HK-2 (cell line): Measurements from ENCODE around the gene MRPL54.

ENCODE experiments used
- DNase-seq: peaks from one replicate; pipeline ENCODE4 v3.0.0-alpha.2; 2018; ENCODE audit not compliant: unreplicated experiment

MRPL54 gene

DNA sequence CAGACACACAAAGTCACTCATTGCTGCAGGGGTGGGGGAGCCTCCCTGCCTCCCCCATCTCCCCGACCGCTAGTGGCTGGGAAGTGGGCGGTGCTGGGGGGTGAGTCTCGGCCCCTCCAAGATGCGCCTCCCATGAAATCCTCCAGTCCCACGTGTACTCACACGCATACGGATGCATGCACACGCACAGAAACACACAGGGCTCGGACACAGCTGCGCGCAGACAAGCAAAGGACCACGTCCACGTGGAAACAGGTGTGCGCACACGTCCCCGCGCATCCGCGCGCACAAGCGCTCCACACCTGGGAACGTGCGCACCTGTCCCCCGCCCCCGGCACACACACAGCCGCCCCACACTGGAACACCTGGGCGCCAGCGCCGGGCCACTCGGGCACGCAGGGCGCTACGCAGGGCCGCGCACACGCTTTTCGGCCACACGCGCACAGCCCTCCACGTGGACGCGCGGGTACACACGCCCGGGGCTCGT lies 23.0 kb downstream of the MRPL54 start:
- DNase-seq, result no peak

- DNase-seq, result no peak
These were observed 23.7 kb downstream of the MRPL54 start, which contains the start of gene MATK for GRCh38 chr19:3785938-3786824. TSS of gene MATK (minus strand) at chr19:3786381. CDS start at chr19:3785135, 1,246 bp downstream.

GRCh38 chr19:3788996-3789778 lies 26.7 kb downstream of the MRPL54 start:
- DNase-seq, result no peak

DNA sequence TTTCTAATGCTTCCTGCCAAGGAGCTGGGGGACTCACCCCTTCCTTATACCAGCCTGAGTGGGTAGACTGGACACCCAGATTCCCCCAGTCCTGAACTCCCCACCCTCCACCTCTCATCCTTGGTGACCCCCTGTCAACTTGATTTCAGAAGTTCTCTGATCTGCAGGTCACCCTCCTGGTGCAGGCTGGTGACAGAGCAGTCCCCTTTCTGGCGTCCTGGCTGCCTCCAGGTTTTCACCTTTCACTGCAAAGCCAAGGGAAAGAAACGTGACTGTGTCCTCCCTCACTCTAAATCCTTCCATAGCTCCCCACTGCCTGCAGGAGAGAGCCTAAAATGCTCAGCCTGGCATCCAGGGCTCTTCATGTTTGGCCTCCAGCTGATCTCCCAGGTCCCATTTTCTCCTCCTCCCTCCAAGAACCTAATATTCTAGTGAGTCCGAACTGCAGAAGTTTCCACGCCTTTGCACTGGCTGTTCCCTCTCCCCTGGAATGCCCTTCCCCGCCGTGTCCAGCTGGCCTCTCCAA lies 27.8 kb downstream of the MRPL54 start:
- no peak for DNase-seq

GRCh38 chr19:3790941-3791340 lies 28.5 kb downstream of the MRPL54 start:
- no peak for DNase-seq

- no peak for DNase-seq
These were observed 29.6 kb downstream of the MRPL54 start for GRCh38 chr19:3792114-3792513.

DNA sequence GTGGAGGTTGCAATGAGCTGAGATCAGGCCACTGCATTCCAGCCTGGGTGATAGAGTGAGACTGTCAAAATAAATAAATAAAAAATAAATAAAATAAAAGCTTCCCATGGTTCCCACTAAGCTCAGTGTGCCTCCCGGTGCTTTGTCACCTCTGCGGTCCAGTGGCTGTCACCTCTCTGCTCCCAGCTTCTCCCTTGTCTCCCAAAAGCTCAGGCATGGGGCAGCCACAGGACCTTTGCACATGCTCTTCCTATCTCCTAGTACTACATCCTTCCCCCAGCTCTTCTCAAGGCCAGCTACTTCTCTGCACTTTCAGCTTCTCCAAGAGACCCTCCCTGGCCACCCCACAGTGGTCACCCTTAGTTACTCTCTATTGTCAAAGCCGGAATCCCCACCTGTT lies 31.3 kb downstream of the MRPL54 start:
- DNase-seq, result no peak

DNA sequence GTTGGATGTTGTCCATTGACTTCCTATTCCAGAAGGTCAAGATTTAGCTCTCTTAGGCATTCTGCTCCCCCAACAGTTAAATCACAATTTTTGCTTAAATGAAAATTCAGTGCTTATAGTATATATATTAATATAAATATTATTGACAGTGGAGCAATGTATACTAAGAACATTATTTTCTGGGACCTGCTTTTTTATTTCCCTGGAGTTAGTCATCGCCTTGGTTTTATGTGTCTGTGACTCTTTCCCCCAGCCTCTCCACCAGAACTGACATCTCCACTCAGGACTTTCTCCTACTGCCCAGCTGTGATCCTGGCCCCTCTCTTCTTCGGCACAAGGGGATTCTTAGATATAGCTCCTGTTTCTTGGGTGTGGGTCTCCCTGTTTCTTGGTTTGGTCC lies 33.9 kb downstream of the MRPL54 start:
- no peak for DNase-seq

DNA sequence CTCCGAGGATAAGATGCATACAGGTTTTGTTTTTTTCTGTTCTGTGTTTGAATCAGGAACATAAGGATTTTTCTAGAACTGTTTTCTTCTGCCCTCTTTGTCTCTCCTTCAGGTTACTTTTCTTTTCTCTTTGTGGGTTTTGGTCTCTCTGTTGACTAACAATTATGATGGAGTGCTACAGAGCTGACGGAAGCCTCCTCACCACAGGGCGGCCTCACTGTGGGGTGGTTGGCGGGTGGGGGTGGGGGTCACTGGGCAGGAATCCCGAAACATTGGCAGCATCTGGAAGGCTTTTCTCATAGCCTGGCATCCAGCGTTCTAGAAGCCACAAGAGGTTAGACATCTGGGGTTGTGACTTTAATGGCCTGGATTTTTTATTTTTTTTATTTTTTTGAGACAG lies 35.7 kb downstream of the MRPL54 start:
- no peak for DNase-seq

GRCh38 chr19:3800996-3801395 lies 38.5 kb downstream of the MRPL54 start:
- no peak for DNase-seq

GRCh38 chr19:3801412-3802096 lies 39.1 kb downstream of the MRPL54 start:
- no peak for DNase-seq

DNA sequence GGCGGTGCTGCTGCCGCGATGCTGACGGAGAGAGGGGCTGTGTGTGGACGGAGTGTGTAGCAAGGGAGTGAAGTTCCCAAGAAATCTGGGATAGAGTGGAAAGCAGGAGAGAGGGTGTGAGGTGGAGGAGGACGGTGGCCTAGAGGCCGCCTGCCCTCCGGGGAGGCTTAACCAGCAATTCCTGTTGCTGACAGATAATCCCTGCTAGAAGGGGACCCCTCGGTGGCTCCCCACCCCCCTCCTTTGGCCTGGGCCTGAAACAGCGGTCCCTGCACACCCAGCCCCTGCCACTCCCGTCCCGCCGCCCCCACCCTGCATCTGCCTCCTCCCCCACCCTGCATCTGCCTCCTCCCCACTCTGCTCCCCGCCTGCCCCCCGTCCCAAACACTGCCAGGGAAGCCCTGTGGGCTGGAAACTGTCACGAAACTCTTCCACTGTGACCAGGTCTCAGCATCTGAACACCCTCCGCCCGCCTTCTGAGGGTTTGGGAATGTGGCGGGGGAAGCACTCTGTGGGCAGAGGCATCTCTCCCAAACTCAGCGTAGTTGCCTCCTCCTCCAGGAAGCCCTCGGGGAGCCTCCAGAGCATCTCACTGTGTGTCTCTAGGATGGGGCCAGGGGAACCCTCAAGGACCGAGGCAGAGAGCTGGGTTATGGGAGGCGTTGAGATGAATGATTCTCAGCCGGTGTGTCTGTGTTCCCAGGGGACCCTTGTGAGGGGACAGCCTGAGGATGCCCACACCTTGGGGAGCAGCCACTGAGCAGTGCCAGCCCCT lies 40.8 kb downstream of the MRPL54 start:
- no peak for DNase-seq

- DNase-seq, result no peak
These were observed 41.5 kb downstream of the MRPL54 start for GRCh38 chr19:3803986-3804385.

GRCh38 chr19:3804429-3804828 lies 41.9 kb downstream of the MRPL54 start:
- no peak for DNase-seq

GRCh38 chr19:3805859-3806258 lies 43.4 kb downstream of the MRPL54 start:
- no peak for DNase-seq

DNA sequence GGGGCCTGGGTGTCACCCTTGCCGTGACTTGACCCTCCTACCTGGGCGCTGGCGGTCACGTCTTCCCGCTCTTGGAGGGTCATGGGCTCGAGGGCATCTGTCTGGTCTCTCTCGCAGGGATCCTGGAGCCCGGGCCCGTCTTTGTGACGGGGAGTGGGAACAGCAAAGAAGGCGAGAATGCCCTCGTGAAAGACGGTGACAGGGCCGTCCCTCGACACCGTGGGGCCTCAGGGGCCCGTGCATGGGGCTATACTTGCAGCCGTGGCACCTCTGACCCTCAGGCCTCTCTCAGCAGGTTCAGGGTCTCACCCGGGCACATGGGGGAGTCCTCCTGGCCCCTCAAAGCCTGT lies 44.6 kb downstream of the MRPL54 start:
- no peak for DNase-seq

DNA sequence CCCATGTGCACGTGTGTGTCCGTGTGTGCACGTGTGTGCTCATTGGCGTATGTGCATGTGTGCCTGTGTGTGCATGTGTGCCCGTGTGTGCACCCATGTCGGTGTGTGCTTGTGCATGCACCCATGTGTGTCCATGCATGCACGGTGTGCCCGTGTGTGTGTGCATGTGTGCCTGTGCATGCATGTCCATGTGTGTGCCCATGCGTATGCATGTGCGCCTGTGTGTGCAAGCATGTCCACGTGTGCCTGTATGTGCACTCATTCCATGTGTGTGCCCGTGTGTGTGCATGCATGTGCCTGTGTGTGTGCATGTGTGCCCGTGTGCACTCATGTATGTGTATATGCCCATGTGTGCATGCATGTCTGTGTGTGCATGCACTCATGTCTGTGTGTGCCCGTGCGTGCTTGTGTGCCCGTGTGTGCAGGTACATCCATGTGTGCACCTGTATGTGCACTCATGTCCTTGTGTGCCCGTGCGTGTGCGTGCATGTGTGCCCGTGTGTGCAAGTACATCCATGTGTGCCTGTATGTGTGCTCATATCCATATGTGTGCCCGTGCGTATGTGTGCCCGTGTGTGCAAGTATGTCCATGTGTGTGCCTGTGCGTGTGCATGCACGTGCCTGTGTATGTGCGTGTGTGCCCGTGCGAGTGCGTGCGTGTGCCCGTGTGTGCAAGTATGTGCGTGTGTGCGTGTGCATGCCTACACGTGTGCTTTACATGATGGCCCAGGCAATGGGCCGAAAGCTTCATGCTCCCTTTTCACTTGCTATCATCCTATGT lies 45.3 kb downstream of the MRPL54 start:
- no peak for DNase-seq

DNA sequence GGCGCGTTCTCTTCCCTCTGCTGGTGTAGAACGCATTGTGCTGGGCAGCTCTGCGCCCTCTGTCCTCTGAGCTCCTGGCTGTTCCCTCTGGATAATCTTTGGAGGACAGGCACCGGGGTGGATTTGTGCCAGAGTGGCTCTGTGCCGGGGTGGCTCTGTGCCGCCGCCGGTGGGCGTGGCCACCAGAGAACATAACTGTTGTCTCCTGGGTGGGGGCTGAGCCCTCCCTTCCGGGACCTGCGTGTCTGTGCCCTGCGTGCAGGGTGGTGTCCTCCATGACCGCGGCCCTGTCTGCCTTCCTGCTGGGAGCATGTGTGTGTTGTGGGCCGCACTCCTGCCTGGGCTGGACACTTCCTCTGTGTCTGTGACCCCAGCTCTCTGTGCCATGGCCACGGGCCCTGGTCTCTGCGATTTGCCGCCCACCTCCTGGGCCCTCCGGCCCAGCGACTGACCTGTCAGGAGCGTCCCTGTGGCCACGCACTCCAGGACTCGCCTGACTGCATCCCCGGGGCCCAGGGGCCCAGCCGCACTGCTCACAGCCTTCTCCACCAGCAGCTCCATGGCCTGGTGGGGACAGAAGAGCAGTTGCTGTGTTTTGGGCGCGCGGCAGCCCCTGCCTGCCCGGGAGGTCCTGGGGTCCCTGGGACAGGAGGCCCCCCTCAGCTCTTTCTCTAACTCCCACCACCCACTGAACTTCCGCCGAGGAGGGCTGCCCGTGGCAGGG lies 46.1 kb downstream of the MRPL54 start:
- no peak for DNase-seq

DNA sequence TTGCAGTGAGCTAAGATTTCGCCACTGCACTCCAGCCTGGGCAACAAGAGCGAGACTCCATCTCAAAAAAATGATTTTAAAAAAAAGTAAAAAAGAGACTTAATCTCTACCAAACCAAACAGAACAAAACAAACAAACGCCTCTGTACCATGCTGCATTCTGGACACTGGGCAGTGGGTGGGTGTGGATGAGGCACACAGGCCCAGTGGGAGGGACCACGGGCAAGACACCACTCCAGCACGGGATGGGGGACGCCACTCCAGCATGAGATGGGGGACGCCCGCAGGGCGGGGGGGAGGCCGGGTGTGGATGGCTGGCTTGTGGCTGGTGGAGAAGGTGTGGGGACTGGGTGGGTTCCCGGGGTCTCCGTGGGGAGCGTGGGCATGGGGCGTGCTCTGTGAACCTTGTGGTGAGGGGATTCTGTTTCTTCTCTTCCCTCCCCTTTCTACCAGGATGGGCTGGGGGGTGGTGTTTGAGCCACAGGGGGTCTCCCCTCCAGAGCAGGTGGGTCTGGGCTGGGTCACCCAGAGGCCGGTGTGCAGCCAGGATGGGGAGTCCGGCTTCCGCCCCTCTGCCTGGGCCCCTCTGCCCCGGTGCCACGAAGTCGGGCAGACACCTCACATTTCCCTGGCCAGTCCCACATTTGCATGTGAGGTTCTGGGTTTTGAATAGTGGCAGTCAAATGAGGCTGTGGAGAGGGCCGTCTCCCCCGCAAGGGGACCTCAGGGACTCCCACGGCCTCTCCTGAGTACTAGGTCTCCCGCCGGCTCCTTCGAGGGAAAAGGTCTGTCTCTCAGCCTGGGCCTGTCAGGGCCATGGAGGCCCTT lies 47.6 kb downstream of the MRPL54 start:
- DNase-seq, result no peak
